OCI-LY3 (cell line): Measurements from ENCODE around the gene GOLT1A.

Experiments used
- EZH2phosphoT487 ChIP-seq: fragments of 200-600 bp; shearing (Covaris generic); IDR thresholded peaks from 2 replicates; pipeline ENCODE4 v1.6.1; 2018; ENCODE audit warnings: antibody characterized with exemption, mixed run types, low read depth
- TF ChIP-seq, protein P1 (sequence below): fragments of 200-600, 300-600 bp; sonication (generic); IDR thresholded peaks from 2 replicates; pipeline ENCODE4 v1.5.1; 2014; ENCODE audit warnings: antibody characterized with exemption, low read length, low read depth

DNA sequence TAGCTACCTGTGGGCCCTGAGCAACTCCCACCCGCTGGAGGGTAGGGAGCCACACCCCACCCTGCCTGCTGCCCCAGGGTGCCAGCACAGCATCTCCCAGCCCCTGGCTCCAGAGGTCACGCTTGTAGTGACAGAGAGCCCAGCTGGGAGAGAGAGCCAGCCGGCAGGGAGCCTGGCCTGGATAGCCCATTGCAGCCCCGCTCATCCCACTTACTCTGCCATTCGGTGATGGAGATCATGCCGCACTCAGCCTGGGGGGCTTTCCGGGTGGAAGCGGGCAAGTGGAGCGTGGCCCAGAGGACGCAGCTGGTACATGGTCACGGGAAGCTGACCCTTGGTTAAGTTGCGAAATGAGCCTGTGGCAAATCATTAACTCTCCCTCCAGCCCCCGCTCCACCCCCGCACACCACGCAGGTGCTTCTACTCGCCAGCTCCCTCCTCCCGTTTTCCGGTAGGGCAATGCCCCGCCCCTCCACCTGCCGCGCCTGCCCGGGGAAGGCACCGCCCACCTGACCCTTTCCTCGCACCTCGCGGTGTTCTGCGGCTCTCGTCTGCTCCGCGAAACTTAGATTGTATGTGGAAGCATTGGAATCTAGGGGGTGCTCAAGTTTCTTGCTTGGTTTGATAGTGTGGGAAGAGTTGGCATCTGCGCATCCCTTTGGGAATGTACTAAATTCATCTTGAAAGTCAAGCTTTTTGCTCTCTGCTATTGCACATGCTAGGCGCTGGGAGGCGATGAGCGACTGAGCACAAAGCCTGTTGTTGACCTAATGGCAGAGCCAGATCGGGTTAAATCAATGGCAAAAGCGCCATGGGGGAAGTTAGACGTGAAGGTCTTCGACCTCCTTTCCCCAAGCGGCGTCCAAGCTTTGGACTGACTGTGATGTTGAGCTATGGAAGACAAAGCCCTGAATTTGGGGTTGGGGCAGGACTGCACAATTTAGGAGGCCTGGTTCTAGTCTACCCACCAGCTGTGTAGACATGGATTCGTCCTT is at the start of gene GOLT1A:
- TF ChIP-seq EZH2phosphoT487: no peak
- TF ChIP-seq, protein P1, sequence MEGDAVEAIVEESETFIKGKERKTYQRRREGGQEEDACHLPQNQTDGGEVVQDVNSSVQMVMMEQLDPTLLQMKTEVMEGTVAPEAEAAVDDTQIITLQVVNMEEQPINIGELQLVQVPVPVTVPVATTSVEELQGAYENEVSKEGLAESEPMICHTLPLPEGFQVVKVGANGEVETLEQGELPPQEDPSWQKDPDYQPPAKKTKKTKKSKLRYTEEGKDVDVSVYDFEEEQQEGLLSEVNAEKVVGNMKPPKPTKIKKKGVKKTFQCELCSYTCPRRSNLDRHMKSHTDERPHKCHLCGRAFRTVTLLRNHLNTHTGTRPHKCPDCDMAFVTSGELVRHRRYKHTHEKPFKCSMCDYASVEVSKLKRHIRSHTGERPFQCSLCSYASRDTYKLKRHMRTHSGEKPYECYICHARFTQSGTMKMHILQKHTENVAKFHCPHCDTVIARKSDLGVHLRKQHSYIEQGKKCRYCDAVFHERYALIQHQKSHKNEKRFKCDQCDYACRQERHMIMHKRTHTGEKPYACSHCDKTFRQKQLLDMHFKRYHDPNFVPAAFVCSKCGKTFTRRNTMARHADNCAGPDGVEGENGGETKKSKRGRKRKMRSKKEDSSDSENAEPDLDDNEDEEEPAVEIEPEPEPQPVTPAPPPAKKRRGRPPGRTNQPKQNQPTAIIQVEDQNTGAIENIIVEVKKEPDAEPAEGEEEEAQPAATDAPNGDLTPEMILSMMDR: no peak
